HS-27A (cell line): Measurements from ENCODE around the gene SKIC3.

Source experiments
- DNase-seq: peaks from one replicate; pipeline ENCODE4 v3.0.0-alpha.2; 2012; ENCODE audit warnings: low read depth, missing footprints

The SKIC3 gene

GRCh38 chr5:95530416-95530815 lies 24.4 kb downstream of the SKIC3 start:
- DNase-seq = no peak

- DNase-seq = no peak
Measured at GRCh38 chr5:95528565-95528964, 26.2 kb downstream of the SKIC3 start.

- no peak for DNase-seq
Measured at GRCh38 chr5:95526871-95527270, 27.9 kb downstream of the SKIC3 start.

- no peak for DNase-seq
Measured at GRCh38 chr5:95524423-95524822, 30.4 kb downstream of the SKIC3 start.

- no peak for DNase-seq
Measured at GRCh38 chr5:95520206-95520605, 34.6 kb downstream of the SKIC3 start.

GRCh38 chr5:95519681-95520080 lies 35.1 kb downstream of the SKIC3 start:
- DNase-seq = no peak

GRCh38 chr5:95519151-95519550 lies 35.6 kb downstream of the SKIC3 start:
- no peak for DNase-seq

GRCh38 chr5:95518417-95518816 lies 36.4 kb downstream of the SKIC3 start:
- DNase-seq = no peak

- no peak for DNase-seq
Measured at GRCh38 chr5:95511606-95512005, 43.2 kb downstream of the SKIC3 start.

GRCh38 chr5:95508550-95508949 lies 46.2 kb downstream of the SKIC3 start:
- DNase-seq = no peak
